Measurements from ENCODE around the gene EMP3. TPM values are rescaled to one million over a fixed set of nuclear protein-coding genes. Genes with fewer than 3 reads are reported as not detected.

Gene EMP3
- total RNA-seq, 1 experiment from 2014 or later = 8.9 TPM

GRCh38 chr19:48338253-48338755, 13.0 kb downstream of the EMP3 start:
- H3K36me3 Mint-ChIP-seq = no peaks in the 10 kb centered on the region
- POLR2A ChIA-PET = no interaction called here
- no peak overlapping the region for H3K4me3 Mint-ChIP-seq
- TF ChIP-seq TEAD4 (CRISPR knock-in tag; IDR thresholded peaks at IDR 0.05) (no peak), MAX (CRISPR knock-in tag; IDR thresholded peaks at IDR 0.05) (no peak), ZNF416 (CRISPR knock-in tag; IDR thresholded peaks at IDR 0.05) (no peak), HMGA2 (CRISPR knock-in tag; IDR thresholded peaks at IDR 0.05) (no peak), ZNF425 (CRISPR knock-in tag; conservative IDR thresholded peaks at IDR 0.05) (no peak), ZNF671 (CRISPR knock-in tag; IDR thresholded peaks at IDR 0.05) (no peak), NFE2L1 (CRISPR knock-in tag; IDR thresholded peaks at IDR 0.05) (no peak), FOXP1 (CRISPR knock-in tag; IDR thresholded peaks at IDR 0.05; ENCODE audit: borderline replicate concordance) (no peak), ZNF263 (CRISPR knock-in tag; IDR thresholded peaks at IDR 0.05; ENCODE audit: low read depth) (no peak), SOX15 (CRISPR knock-in tag; IDR thresholded peaks at IDR 0.05) (no peak)
- CTCF ChIA-PET = interaction anchor here (0.6 to 10.2 kb wide), 6 partner anchors 13 to 551 kb away, joined by 3 to 404 read pairs (median 4); partner anchors contain the start of gene EMP3
- no peak overlapping the region for H3K27ac Mint-ChIP-seq
- H3K27me3 Mint-ChIP-seq (ENCODE audit: low read depth) = peaks cover 5% of the 10 kb centered on the region
- DNase-seq (ENCODE audit: low spot score) (no peak), ATAC-seq (no peak)
- no peaks in the 10 kb centered on the region for H3K9me3 Mint-ChIP-seq
- H3K4me1 Mint-ChIP-seq = peaks cover 4% of the 10 kb centered on the region

GRCh38 chr19:48338802-48339503, 13.6 kb downstream of the EMP3 start:
- ATAC-seq = no peak
- CTCF ChIA-PET = interaction anchor here (0.6 to 10.2 kb wide), 8 partner anchors 12 to 550 kb away, joined by 3 to 404 read pairs (median 4); partner anchors contain the start of genes CARD8, EMP3 and KDELR1

More at GRCh38 chr19:48338802-48339503, 13.6 kb downstream of the EMP3 start:
- Mint-ChIP-seq H3K36me3 (no peaks in the 10 kb centered on the region), H3K4me3 (no peak overlapping the region), H3K27ac (no peak overlapping the region), H3K9me3 (no peaks in the 10 kb centered on the region), H3K4me1 (no peaks in the 10 kb centered on the region; the same call in 1 of the 2 replicates), H3K27me3 (ENCODE audit: low read depth) (peaks cover 5% of the 10 kb centered on the region)
- POLR2A ChIA-PET = interaction anchor here (0.6 kb wide), 1 partner anchor 272 kb away, joined by 3 read pairs; no protein-coding TSS in a partner anchor
- TF ChIP-seq ELF4 (CRISPR knock-in tag; IDR thresholded peaks at IDR 0.05; ENCODE audit: low read depth) = no peak
- no peak for TF ChIP-seq NFYB (CRISPR knock-in tag; conservative IDR thresholded peaks at IDR 0.05; ENCODE audit: low read depth)
- TF ChIP-seq ZNF532 (CRISPR knock-in tag; IDR thresholded peaks at IDR 0.05; ENCODE audit: borderline replicate concordance) = no peak
- TF ChIP-seq ESRRA (CRISPR knock-in tag; IDR thresholded peaks at IDR 0.05; ENCODE audit: borderline replicate concordance) = no peak
- no peak for TF ChIP-seq AR (CRISPR knock-in tag; IDR thresholded peaks at IDR 0.05)
- no peak for TF ChIP-seq ERG (CRISPR knock-in tag; IDR thresholded peaks at IDR 0.05)
- TF ChIP-seq ZNF416 (CRISPR knock-in tag; IDR thresholded peaks at IDR 0.05) = no peak
- no peak for TF ChIP-seq ZNF396 (CRISPR knock-in tag; IDR thresholded peaks at IDR 0.05; ENCODE audit: borderline replicate concordance)
- TF ChIP-seq ZNF423 (CRISPR knock-in tag; IDR thresholded peaks at IDR 0.05) = no peak
- no peak for TF ChIP-seq E2F5 (CRISPR knock-in tag; IDR thresholded peaks at IDR 0.05)
- TF ChIP-seq ZNF263 (CRISPR knock-in tag; IDR thresholded peaks at IDR 0.05; ENCODE audit: low read depth) = no peak
- no peak for TF ChIP-seq RELA (CRISPR knock-in tag; IDR thresholded peaks at IDR 0.05; ENCODE audit: borderline replicate concordance)
- TF ChIP-seq TCF7 (CRISPR knock-in tag; IDR thresholded peaks at IDR 0.05; ENCODE audit: low read depth) = no peak
- DNase-seq (ENCODE audit: low spot score) = no peak

Measured in WTC11 (cell line).